Measurements from ENCODE around the gene ROBO2. TPM values are rescaled to one million over a fixed set of nuclear protein-coding genes. Genes with fewer than 3 reads are reported as not detected.

Gene ROBO2
- total RNA-seq, 1 donor from 2014 or later = 330 TPM

DNA sequence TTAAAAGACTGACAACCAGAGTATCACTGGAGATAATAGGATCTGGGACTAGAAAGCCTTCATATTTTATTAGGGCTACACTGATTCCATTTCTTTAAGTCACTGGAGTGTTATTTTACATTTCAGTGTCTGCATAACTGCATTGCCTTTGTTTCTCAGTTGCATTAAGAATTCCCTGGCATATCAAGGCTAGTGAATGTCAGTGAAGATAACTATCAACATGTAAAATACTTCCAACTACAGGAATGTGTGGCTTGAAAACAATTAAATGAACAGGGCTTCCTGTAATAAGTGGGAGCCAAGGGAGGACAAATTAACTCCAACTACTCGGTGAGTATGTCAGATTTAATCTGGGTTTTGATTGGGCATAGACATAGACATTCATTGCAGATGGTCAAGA is 628.5 kb downstream of the ROBO2 start:
- DNase-seq = no peak
- H3K27ac Mint-ChIP-seq (ENCODE audit: unreplicated experiment) = no peak overlapping the region
- peaks cover 3% of the 10 kb centered on the region for H3K27me3 Mint-ChIP-seq (ENCODE audit: unreplicated experiment)
- no peak overlapping the region for H3K4me3 Mint-ChIP-seq (ENCODE audit: unreplicated experiment)
- peaks cover 3% of the 10 kb centered on the region for H3K36me3 Mint-ChIP-seq (ENCODE audit: unreplicated experiment)
- peaks cover 2% of the 10 kb centered on the region for H3K9me3 Mint-ChIP-seq (ENCODE audit: unreplicated experiment)
- TF ChIP-seq CTCF (IDR thresholded peaks at IDR 0.05; ENCODE audit: partially characterized antibody, unreplicated experiment) = no peak
- no peaks in the 10 kb centered on the region for H3K4me1 Mint-ChIP-seq (ENCODE audit: low read depth, unreplicated experiment)

DNA sequence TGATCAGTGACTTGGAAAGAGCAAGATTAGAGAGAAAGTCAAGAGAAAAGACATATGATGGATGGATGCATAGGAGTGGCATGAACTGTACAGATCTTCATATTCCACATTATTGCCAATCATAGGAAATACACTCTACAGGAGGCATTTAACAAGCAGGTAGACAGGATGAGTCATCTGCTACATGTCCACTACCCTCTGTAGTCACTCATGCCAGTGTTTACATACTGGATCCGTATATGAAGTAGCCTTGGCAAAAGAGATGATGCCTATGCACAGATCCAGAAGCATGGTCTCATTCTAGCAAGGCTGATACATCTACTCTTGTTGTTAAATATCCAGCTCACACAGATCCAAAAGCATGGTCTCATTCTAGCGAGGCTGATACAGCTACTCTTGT is 632.1 kb downstream of the ROBO2 start:
- no peak overlapping the region for H3K4me3 Mint-ChIP-seq (ENCODE audit: unreplicated experiment)
- H3K36me3 Mint-ChIP-seq (ENCODE audit: unreplicated experiment) = no peaks in the 10 kb centered on the region
- TF ChIP-seq CTCF (IDR thresholded peaks at IDR 0.05; ENCODE audit: partially characterized antibody, unreplicated experiment) = no peak
- H3K27me3 Mint-ChIP-seq (ENCODE audit: unreplicated experiment) = peaks cover 2% of the 10 kb centered on the region
- no peaks in the 10 kb centered on the region for H3K4me1 Mint-ChIP-seq (ENCODE audit: low read depth, unreplicated experiment)
- DNase-seq = no peak
- no peaks in the 10 kb centered on the region for H3K9me3 Mint-ChIP-seq (ENCODE audit: unreplicated experiment)
- no peak overlapping the region for H3K27ac Mint-ChIP-seq (ENCODE audit: unreplicated experiment)

- no peak for DNase-seq
- H3K9me3 Mint-ChIP-seq (ENCODE audit: unreplicated experiment) = peaks cover 3% of the 10 kb centered on the region
- H3K27me3 Mint-ChIP-seq (ENCODE audit: unreplicated experiment) = peaks cover 2% of the 10 kb centered on the region
- H3K27ac Mint-ChIP-seq (ENCODE audit: unreplicated experiment) = no peak overlapping the region
- no peak overlapping the region for H3K4me3 Mint-ChIP-seq (ENCODE audit: unreplicated experiment)
- H3K36me3 Mint-ChIP-seq (ENCODE audit: unreplicated experiment) = peaks cover 8% of the 10 kb centered on the region
- TF ChIP-seq CTCF (IDR thresholded peaks at IDR 0.05; ENCODE audit: partially characterized antibody, unreplicated experiment) = no peak
- H3K4me1 Mint-ChIP-seq (ENCODE audit: low read depth, unreplicated experiment) = peaks cover 19% of the 10 kb centered on the region
These were observed 642.3 kb downstream of the ROBO2 start for GRCh38 chr3:77682162-77682561.

GRCh38 chr3:77684115-77684514 is 644.2 kb downstream of the ROBO2 start:
- Mint-ChIP-seq H3K27me3 (ENCODE audit: unreplicated experiment) (peaks cover 2% of the 10 kb centered on the region), H3K4me1 (ENCODE audit: low read depth, unreplicated experiment) (peaks cover 25% of the 10 kb centered on the region), H3K4me3 (ENCODE audit: unreplicated experiment) (no peak overlapping the region), H3K9me3 (ENCODE audit: unreplicated experiment) (peaks cover 5% of the 10 kb centered on the region), H3K36me3 (ENCODE audit: unreplicated experiment) (peaks cover 8% of the 10 kb centered on the region), H3K27ac (ENCODE audit: unreplicated experiment) (no peak overlapping the region)
- TF ChIP-seq CTCF (IDR thresholded peaks at IDR 0.05; ENCODE audit: partially characterized antibody, unreplicated experiment) = no peak
- DNase-seq = no peak

GRCh38 chr3:77685713-77686112 is 645.8 kb downstream of the ROBO2 start:
- DNase-seq = peak; percentile 41
- Mint-ChIP-seq H3K4me3 (ENCODE audit: unreplicated experiment) (no peak overlapping the region), H3K4me1 (ENCODE audit: low read depth, unreplicated experiment) (peaks cover 25% of the 10 kb centered on the region), H3K9me3 (ENCODE audit: unreplicated experiment) (peaks cover 5% of the 10 kb centered on the region), H3K27ac (ENCODE audit: unreplicated experiment) (peak overlapping the region; percentile 50), H3K36me3 (ENCODE audit: unreplicated experiment) (peaks cover 8% of the 10 kb centered on the region), H3K27me3 (ENCODE audit: unreplicated experiment) (peaks cover 2% of the 10 kb centered on the region)
- TF ChIP-seq CTCF (IDR thresholded peaks at IDR 0.05; ENCODE audit: partially characterized antibody, unreplicated experiment) = no peak
